Measurements from ENCODE around the gene THAP6.
A peak's percentile ranks its signal among the peaks of the same experiment; 100 is the strongest.
"Not testable (repeated sequence)": the region's sequence is repeated elsewhere in the genome, so short reads cannot be mapped to it uniquely, and the experiment has no call there.

The THAP6 gene

GRCh38 chr4:75527482-75527881 lies 13.2 kb downstream of the THAP6 start:
- no peak for DNase-seq

GRCh38 chr4:75530556-75531322 lies 16.5 kb downstream of the THAP6 start:
- no peak for DNase-seq

- DNase-seq = not testable (repeated sequence)
Measured at GRCh38 chr4:75531536-75532143, 17.4 kb downstream of the THAP6 start.

GRCh38 chr4:75533339-75533887 lies 19.1 kb downstream of the THAP6 start:
- DNase-seq = not testable (repeated sequence)

- DNase-seq = not testable (repeated sequence)
Measured at GRCh38 chr4:75533926-75534325, 19.7 kb downstream of the THAP6 start.

- DNase-seq = not testable (repeated sequence)
Measured at GRCh38 chr4:75537308-75537707, 23.0 kb downstream of the THAP6 start.

- DNase-seq = no peak
Measured at GRCh38 chr4:75542824-75543223, 28.6 kb downstream of the THAP6 start.

GRCh38 chr4:75544220-75544619 lies 29.9 kb downstream of the THAP6 start:
- DNase-seq = not testable (repeated sequence)

GRCh38 chr4:75544870-75545269 lies 30.6 kb downstream of the THAP6 start:
- no peak for DNase-seq

GRCh38 chr4:75545526-75545925 lies 31.3 kb downstream of the THAP6 start:
- DNase-seq = no peak

- no peak for DNase-seq
Measured at GRCh38 chr4:75547647-75548387, 33.5 kb downstream of the THAP6 start.

GRCh38 chr4:75549019-75549418 lies 34.7 kb downstream of the THAP6 start:
- no peak for DNase-seq

GRCh38 chr4:75552452-75552851 lies 38.2 kb downstream of the THAP6 start:
- DNase-seq = no peak

- DNase-seq = peak; percentile 8 to 12
Measured at GRCh38 chr4:75555294-75556164, 41.3 kb downstream of the THAP6 start, which contains the start of gene ODAPH. ODAPH (plus strand) TSS chr4:75556066; CDS start chr4:75556083, 17 bp downstream.

GRCh38 chr4:75557696-75558095 lies 43.4 kb downstream of the THAP6 start:
- DNase-seq = no peak

- DNase-seq = no peak
Measured at GRCh38 chr4:75561789-75562188, 47.5 kb downstream of the THAP6 start.

GRCh38 chr4:75564023-75564422 lies 49.8 kb downstream of the THAP6 start:
- DNase-seq = no peak

GRCh38 chr4:75565481-75565880 lies 51.2 kb downstream of the THAP6 start:
- no peak for DNase-seq

GRCh38 chr4:75566911-75567310 lies 52.6 kb downstream of the THAP6 start:
- DNase-seq = no peak

GRCh38 chr4:75567725-75568124 lies 53.5 kb downstream of the THAP6 start:
- DNase-seq = no peak
